ENCODE data around the gene SCAF11.

The SCAF11 gene

GRCh38 chr12:45878630-45879255, 111.6 kb downstream of the SCAF11 start:
- peak; percentile 3 for DNase-seq (ENCODE audit: low read depth)
- H3K4me3 ChIP-seq (ENCODE audit: low read length) = no peak overlapping the region

GRCh38 chr12:45877069-45877468, 113.3 kb downstream of the SCAF11 start:
- H3K4me3 ChIP-seq (ENCODE audit: low read length) = no peak overlapping the region
- no peak for DNase-seq (ENCODE audit: low read depth)
- TF ChIP-seq CTCF (conservative IDR thresholded peaks at IDR 0.05; ENCODE audit: low read length) = no peak

More at GRCh38 chr12:45878630-45879255, 111.6 kb downstream of the SCAF11 start:
- TF ChIP-seq CTCF (conservative IDR thresholded peaks at IDR 0.05; ENCODE audit: low read length) = no peak

- no peak for DNase-seq (ENCODE audit: low read depth)
- H3K4me3 ChIP-seq (ENCODE audit: low read length) = no peak overlapping the region
Measured at GRCh38 chr12:45872446-45872845, 117.9 kb downstream of the SCAF11 start.

More at GRCh38 chr12:45872446-45872845, 117.9 kb downstream of the SCAF11 start:
- no peak for TF ChIP-seq CTCF (conservative IDR thresholded peaks at IDR 0.05; ENCODE audit: low read length)
